A549 (cell line): Measurements from ENCODE around the gene MYO15A. TPM values are rescaled to one million over a fixed set of nuclear protein-coding genes. Genes with fewer than 3 reads are reported as not detected.

Experiments
- ATAC-seq, 2 experiments: fragments of 200-7000 bp in 1 of 2; fragments of >200 bp in 1 of 2; cut with Nextera tagmentation in 1 of 2; cut with Tn5 transposase in 1 of 2; 3 replicates each; pipeline versions ENCODE4 v1.8.0 to v1.9.1; 2018 to 2020; ENCODE audit warnings: mild to moderate bottlenecking in 1 of 2, moderate library complexity in 1 of 2
- CTCF ChIA-PET: fragments of 300-600 bp; sonication (Branson Sonifier 250); formaldehyde crosslinking; extraction: SDS; loops from one replicate; lab custom pipeline; 2021; ENCODE audit warnings: antibody characterized with exemption, inconsistent platforms; lab: Yijun Ruan, JAX
- POLR2A ChIA-PET: fragments of 350-600 bp; formaldehyde crosslinking; extraction: SDS; loops from one replicate; lab custom pipeline; 2021; ENCODE audit warnings: antibody characterized with exemption, inconsistent platforms; lab: Yijun Ruan, JAX
- DNase-seq, 2 experiments: peaks; one replicate each; pipeline versions ENCODE4 v3.0.0 to v3.0.0-alpha.2; 2011 to 2016; ENCODE audit warnings: low read depth in 1 of 2, low spot score in 1 of 2
- FAIRE-seq: peaks from 2 replicates; lab custom pipeline; 2011; peaks lifted over from hg19 to GRCh38; lab: Jason Lieb, UNC
- H3K27ac ChIP-seq, 2 experiments: fragments of >200 bp; sonication (Bioruptor Twin); formaldehyde crosslinking; 3 replicates each; pipeline ENCODE4 v1.5.1; 2016 to 2017
- H3K4me1 ChIP-seq: fragments of >200 bp; sonication (Bioruptor Twin); formaldehyde crosslinking; 3 replicates; pipeline ENCODE4 v1.6.1; 2016
- H3K4me2 ChIP-seq: fragments of >200 bp; sonication (Bioruptor Twin); formaldehyde crosslinking; 3 replicates; pipeline ENCODE4 v1.6.1; 2016
- H3K4me3 ChIP-seq: fragments of >200 bp; sonication (Bioruptor Twin); formaldehyde crosslinking; 3 replicates; pipeline ENCODE4 v1.5.1; 2016
- H3K9me3 ChIP-seq: fragments of >200 bp; sonication (Bioruptor Twin); formaldehyde crosslinking; 3 replicates; pipeline ENCODE4 v1.6.1; 2016
- BHLHE40 ChIP-seq: IDR thresholded peaks from 2 replicates; pipeline ENCODE4 v1.6.1; 2012; ENCODE audit warnings: low read depth, low read length, inconsistent platforms
- CHD2 ChIP-seq: fragments of 150-350 bp; IDR thresholded peaks from 2 replicates; pipeline ENCODE4 v1.6.1; 2014; ENCODE audit warnings: low read length; ENCODE audit not compliant: partially characterized antibody
- CHD4 ChIP-seq: fragments of 200-600 bp; sonication (generic); IDR thresholded peaks from 2 replicates; pipeline ENCODE4 v1.6.1; 2016; ENCODE audit warnings: antibody characterized with exemption, mild to moderate bottlenecking, borderline replicate concordance
- FOSL2 ChIP-seq, 2 experiments: fragments of 450-650 bp in 1 of 2; fragments of >200 bp in 1 of 2; sonication (Bioruptor Twin) in 1 of 2; formaldehyde crosslinking; IDR thresholded peaks; 2 replicates each; pipeline versions ENCODE4 v1.5.0 to v1.6.1; 2016 to 2020; ENCODE audit warnings: mild to moderate bottlenecking in 1 of 2, moderate library complexity in 1 of 2
- HEYL ChIP-seq: fragments of 250-450 bp; sonication (Bioruptor Pico); IDR thresholded peaks from 2 replicates; pipeline ENCODE4 v1.8.0; 2021; ENCODE audit warnings: mild to moderate bottlenecking, moderate library complexity
- HOXB5 ChIP-seq: fragments of 250-450 bp; sonication (Bioruptor Pico); IDR thresholded peaks from 2 replicates; pipeline ENCODE4 v1.5.0; 2020; ENCODE audit warnings: mild to moderate bottlenecking, moderate library complexity
- JUN ChIP-seq, 2 experiments: fragments of >200 bp; sonication (Bioruptor Twin); formaldehyde crosslinking; IDR thresholded peaks; 2 replicates in 1 of 2; 3 replicates in 1 of 2; pipeline ENCODE4 v1.6.1; 2016 to 2017
- JUNB ChIP-seq: fragments of >200 bp; sonication (Bioruptor Twin); formaldehyde crosslinking; IDR thresholded peaks from 2 replicates; pipeline ENCODE4 v1.6.1; 2016
- MAFK ChIP-seq: fragments of 450-650 bp; IDR thresholded peaks from 2 replicates; pipeline ENCODE4 v1.6.1; 2014; ENCODE audit not compliant: partially characterized antibody
- MYC ChIP-seq: IDR thresholded peaks from 2 replicates; pipeline ENCODE4 v1.6.1; 2012; ENCODE audit warnings: mild to moderate bottlenecking, inconsistent platforms, low read length, improper control_type of control experiment, borderline replicate concordance
- NFE2L2 ChIP-seq: fragments of 150-350 bp; conservative IDR thresholded peaks from 2 replicates; pipeline ENCODE4 v1.6.1; 2014; ENCODE audit warnings: low read length
- NPAS2 ChIP-seq: fragments of 250-450 bp; sonication (Bioruptor Pico); IDR thresholded peaks from 2 replicates; pipeline ENCODE4 v1.8.0; 2022; ENCODE audit warnings: mild to moderate bottlenecking, moderate library complexity, borderline replicate concordance
- RARB ChIP-seq: fragments of 250-450 bp; sonication (Bioruptor Pico); IDR thresholded peaks from 2 replicates; pipeline ENCODE4 v1.8.0; 2021; ENCODE audit warnings: mild to moderate bottlenecking, moderate library complexity
- RFX5 ChIP-seq: fragments of 450-650 bp; IDR thresholded peaks from 2 replicates; pipeline ENCODE4 v1.7.1; 2014; ENCODE audit warnings: antibody characterized with exemption, mild to moderate bottlenecking, moderate library complexity
- SREBF2 ChIP-seq: fragments of 450-650 bp; IDR thresholded peaks from 2 replicates; pipeline ENCODE4 v1.6.1; 2014; ENCODE audit warnings: mild to moderate bottlenecking, moderate library complexity
- ZC3H11A ChIP-seq: fragments of 450-650 bp; IDR thresholded peaks from 2 replicates; pipeline ENCODE4 v1.6.1; 2014; ENCODE audit warnings: antibody characterized with exemption, mild to moderate bottlenecking
- ZNF302 ChIP-seq: fragments of 250-450 bp; sonication (Bioruptor Pico); IDR thresholded peaks from 2 replicates; pipeline ENCODE4 v1.9.0; 2021; ENCODE audit warnings: inconsistent platforms, mild to moderate bottlenecking, moderate library complexity
- WGBS: methylation state at CpG from one replicate; pipeline ENCODE4 v1.1.6; 2017; ENCODE audit errors: missing lambda C conversion rate; 5-methylcytosine and 5-hydroxymethylcytosine counted together
- polyA plus RNA-seq, 4 experiments: library from polyadenylated mRNA; depleted of rRNA in 3 of 4; stranded (reverse); fragments of >200 nt; fragmentation: RNase III in 1 of 4; extraction: RNeasy Plus Mini Kit Qiagen cat#74134 plus additional on column Dnase treatment in 1 of 4; gene quantifications; 2 replicates in 3 of 4; 3 replicates in 1 of 4; pipeline ENCODE4 v1.2.3, GENCODE V29; 2011 to 2017
- TF ChIP-seq, protein P1 (sequence below): fragments of >200 bp; sonication (Bioruptor Twin); formaldehyde crosslinking; IDR thresholded peaks from 3 replicates; pipeline ENCODE4 v1.6.1; 2016
- TF ChIP-seq, protein P2 (sequence below): fragments of 250-450 bp; sonication (Bioruptor Pico); IDR thresholded peaks from 2 replicates; pipeline ENCODE4 v1.5.0; 2021; ENCODE audit warnings: mild to moderate bottlenecking, moderate library complexity, borderline replicate concordance
- TF ChIP-seq, protein P3 (sequence below): IDR thresholded peaks from 2 replicates; pipeline ENCODE4 v1.6.1; 2012
- TF ChIP-seq, protein P4 (sequence below): fragments of >200 bp; sonication (Bioruptor Twin); formaldehyde crosslinking; IDR thresholded peaks from 2 replicates; pipeline ENCODE4 v1.6.1; 2016
- TF ChIP-seq, protein P5 (sequence below): IDR thresholded peaks from 2 replicates; pipeline ENCODE4 v1.6.1; 2012; ENCODE audit warnings: low read depth, borderline replicate concordance
- TF ChIP-seq, protein P6 (sequence below): fragments of 150-350 bp; IDR thresholded peaks from 2 replicates; pipeline ENCODE4 v1.6.1; 2014; ENCODE audit warnings: low read depth, mild to moderate bottlenecking, low read length

The MYO15A gene
- polyA plus RNA-seq, 2 of the 4 experiments (the other 2 are of a cell fraction): 0.22 to 0.26 TPM

DNA sequence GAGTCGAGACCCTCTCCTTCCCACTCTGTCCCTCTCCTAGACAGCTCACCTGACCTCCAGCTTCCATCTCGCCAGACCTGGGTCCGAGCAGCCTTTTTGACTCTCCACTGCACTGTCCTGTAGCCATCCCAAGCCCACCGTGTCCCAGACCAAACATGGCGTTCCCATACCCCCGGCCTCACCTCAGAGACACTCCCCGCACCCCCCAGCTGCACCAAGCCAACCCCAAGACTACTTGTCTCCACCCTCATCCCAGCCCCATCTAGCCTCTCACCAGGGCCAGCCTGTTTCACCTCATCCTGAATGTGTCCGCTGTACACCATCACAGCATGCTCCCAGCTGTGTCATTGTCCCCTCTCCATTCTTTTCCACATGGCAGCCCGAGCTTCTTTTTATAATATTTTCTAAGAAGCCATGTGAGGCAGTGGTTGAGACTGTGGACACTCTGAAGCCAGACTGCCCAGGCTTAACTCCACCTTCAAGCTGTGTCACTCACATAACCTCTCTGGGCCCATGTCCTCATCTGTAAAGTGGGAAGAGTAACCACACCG, 1.5 kb downstream of the MYO15A start:
- 76% methylated on average over 10 of the region's 10 CpGs for WGBS
- no peak overlapping the region for H3K4me2 ChIP-seq
- no peak overlapping the region for H3K4me3 ChIP-seq
- H3K4me1 ChIP-seq: no peaks in the 10 kb centered on the region
- no peak for DNase-seq
- no peak overlapping the region for H3K27ac ChIP-seq
- peak in 1 of 2 experiments; percentile 6; a peak in 2 of 6 replicates for ATAC-seq
- POLR2A ChIA-PET: no interaction called here
- FAIRE-seq: no peak
- H3K9me3 ChIP-seq: no peaks in the 10 kb centered on the region
- TF ChIP-seq, protein P1, sequence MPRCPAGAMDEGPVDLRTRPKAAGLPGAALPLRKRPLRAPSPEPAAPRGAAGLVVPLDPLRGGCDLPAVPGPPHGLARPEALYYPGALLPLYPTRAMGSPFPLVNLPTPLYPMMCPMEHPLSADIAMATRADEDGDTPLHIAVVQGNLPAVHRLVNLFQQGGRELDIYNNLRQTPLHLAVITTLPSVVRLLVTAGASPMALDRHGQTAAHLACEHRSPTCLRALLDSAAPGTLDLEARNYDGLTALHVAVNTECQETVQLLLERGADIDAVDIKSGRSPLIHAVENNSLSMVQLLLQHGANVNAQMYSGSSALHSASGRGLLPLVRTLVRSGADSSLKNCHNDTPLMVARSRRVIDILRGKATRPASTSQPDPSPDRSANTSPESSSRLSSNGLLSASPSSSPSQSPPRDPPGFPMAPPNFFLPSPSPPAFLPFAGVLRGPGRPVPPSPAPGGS: no peak
- TF ChIP-seq JUN (IDR thresholded peaks at IDR 0.05): peak in 1 of 2 experiments; percentile 7; a peak in 1 of 5 replicates
- TF ChIP-seq, all 56 proteins: peak for 1
- CTCF ChIA-PET: interaction anchor here (0.9 to 2.0 kb wide), 5 partner anchors 16 to 43 kb away, joined by 3 to 11 read pairs (median 4); no protein-coding TSS in a partner anchor

DNA sequence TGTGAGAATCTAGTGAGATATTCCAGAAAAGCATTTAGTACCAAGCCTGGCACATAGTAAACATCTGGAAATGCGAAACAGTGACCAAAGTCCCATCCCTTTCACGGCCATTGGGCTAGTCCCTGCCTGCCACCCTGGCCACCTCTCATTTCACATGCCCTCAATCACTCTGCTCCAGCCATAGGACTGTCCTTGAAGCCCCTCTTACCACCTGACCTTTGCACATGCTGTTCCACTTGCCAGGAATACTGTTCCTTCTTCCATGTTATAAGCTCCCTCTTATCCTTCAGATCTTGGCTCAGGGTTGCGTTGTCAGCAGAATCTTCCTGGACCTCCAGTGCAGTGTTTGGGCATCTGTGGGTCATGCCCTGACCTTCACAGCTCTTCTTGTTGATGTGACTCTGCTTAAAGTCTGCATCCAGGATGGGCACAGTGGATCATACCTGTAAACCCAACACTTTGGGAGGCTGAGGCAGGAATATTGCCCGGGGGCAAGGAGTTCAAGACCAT, 2.1 kb downstream of the MYO15A start:
- ATAC-seq: no peak
- DNase-seq: no peak
- Histone ChIP-seq H3K4me1 (no peaks in the 10 kb centered on the region), H3K4me2 (no peak overlapping the region), H3K27ac (no peak overlapping the region), H3K9me3 (no peaks in the 10 kb centered on the region), H3K4me3 (no peak overlapping the region)
- WGBS: 63% methylated on average over 4 of the region's 4 CpGs
- FAIRE-seq: peak; percentile 54
- TF ChIP-seq MAFK (peak; percentile 95), MYC (no peak)
- POLR2A ChIA-PET: no interaction called here
- CTCF ChIA-PET: interaction anchor here (0.9 to 2.0 kb wide), 5 partner anchors 10 to 42 kb away, joined by 3 to 11 read pairs (median 6); no protein-coding TSS in a partner anchor

DNA sequence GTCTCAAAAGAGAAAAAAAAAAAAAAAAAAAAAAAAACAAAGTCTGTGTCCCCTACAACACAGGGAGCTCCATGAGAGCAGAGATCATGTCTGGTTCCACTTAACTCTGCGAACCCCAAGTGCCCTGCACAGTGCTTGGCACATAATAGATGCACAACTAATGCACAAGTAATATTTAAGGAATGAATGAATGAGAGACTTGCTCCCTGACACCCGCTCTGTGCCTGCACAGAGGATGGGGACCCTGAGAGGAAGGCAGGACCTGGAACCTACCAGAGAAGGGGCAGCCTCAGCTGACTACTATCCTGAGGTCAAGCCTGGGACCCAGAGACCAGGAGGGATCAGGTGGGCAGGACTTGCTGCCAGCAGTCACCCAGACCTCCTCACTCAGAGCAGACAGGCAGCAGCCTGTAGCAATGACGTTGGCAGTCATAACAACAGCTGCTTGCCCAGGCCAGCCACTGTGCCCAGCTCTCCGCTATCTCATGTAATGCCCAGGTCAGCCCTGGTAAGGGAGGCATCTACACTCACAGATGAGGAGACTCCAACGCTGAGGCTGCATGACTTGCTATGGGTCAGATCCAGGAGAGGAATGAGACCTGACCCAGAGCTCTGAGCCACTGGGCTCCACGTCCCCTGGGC, 2.9 kb downstream of the MYO15A start:
- TF ChIP-seq, protein P2, sequence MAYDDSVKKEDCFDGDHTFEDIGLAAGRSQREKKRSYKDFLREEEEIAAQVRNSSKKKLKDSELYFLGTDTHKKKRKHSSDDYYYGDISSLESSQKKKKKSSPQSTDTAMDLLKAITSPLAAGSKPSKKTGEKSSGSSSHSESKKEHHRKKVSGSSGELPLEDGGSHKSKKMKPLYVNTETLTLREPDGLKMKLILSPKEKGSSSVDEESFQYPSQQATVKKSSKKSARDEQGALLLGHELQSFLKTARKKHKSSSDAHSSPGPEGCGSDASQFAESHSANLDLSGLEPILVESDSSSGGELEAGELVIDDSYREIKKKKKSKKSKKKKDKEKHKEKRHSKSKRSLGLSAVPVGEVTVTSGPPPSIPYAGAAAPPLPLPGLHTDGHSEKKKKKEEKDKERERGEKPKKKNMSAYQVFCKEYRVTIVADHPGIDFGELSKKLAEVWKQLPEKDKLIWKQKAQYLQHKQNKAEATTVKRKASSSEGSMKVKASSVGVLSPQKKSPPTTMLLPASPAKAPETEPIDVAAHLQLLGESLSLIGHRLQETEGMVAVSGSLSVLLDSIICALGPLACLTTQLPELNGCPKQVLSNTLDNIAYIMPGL (CRISPR knock-in tag): no peak
- TF ChIP-seq RARB (no peak), SREBF2 (no peak), CHD4 (no peak), BHLHE40 (no peak), ZNF302 (no peak)
- TF ChIP-seq, protein P3, sequence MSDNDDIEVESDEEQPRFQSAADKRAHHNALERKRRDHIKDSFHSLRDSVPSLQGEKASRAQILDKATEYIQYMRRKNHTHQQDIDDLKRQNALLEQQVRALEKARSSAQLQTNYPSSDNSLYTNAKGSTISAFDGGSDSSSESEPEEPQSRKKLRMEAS: no peak
- TF ChIP-seq, all 56 proteins: peak for 0
- Histone ChIP-seq H3K4me2 (no peak overlapping the region), H3K4me3 (no peak overlapping the region), H3K9me3 (no peaks in the 10 kb centered on the region), H3K4me1 (no peaks in the 10 kb centered on the region), H3K27ac (no peak overlapping the region)
- POLR2A ChIA-PET: interaction anchor here (0.6 kb wide), 1 partner anchor 16 kb away, joined by 4 read pairs; no protein-coding TSS in a partner anchor
- no peak for FAIRE-seq
- DNase-seq: no peak
- 59% methylated on average over 6 of the region's 6 CpGs for WGBS
- peak; percentile 14 to 17; a peak in 4 of 6 replicates for ATAC-seq
- CTCF ChIA-PET: interaction anchor here (1.9 kb wide), 1 partner anchor 11 kb away, joined by 6 read pairs; no protein-coding TSS in a partner anchor

DNA sequence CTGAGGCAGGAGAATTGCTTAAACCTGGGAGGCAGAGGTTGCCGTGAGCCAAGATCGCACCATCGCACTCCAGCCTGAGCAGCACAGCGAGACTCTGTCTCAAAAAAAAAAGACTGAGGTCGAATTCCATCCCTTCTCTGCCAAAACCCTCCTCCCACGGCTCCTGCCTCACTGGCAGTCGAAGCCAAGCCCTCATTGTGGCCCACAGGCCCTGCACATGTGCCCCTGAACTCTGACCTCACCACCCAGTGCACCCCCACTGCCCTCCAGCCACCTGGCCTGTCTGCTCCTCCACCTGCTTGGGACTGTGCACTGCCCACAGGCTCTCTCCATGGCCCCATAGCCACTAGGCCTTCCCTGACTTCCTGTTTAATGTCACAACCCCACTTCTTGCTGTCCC, 7.0 kb downstream of the MYO15A start:
- DNase-seq (no peak), FAIRE-seq (no peak), ATAC-seq (no peak)
- H3K27ac ChIP-seq: no peak overlapping the region
- H3K9me3 ChIP-seq: peaks cover 3% of the 10 kb centered on the region; the same call in 2 of the 3 replicates
- POLR2A ChIA-PET: no interaction called here
- WGBS: 67% methylated on average over 7 of the region's 7 CpGs
- CTCF ChIA-PET: interaction anchor here (1.0 kb wide), 1 partner anchor 103 kb away, joined by 4 read pairs; no protein-coding TSS in a partner anchor
- no peak overlapping the region for H3K4me2 ChIP-seq
- no peak for TF ChIP-seq HEYL (CRISPR knock-in tag)
- TF ChIP-seq JUNB: no peak
- TF ChIP-seq RFX5: no peak
- TF ChIP-seq, protein P4, sequence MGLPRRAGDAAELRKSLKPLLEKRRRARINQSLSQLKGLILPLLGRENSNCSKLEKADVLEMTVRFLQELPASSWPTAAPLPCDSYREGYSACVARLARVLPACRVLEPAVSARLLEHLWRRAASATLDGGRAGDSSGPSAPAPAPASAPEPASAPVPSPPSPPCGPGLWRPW: no peak
- TF ChIP-seq, protein P5, sequence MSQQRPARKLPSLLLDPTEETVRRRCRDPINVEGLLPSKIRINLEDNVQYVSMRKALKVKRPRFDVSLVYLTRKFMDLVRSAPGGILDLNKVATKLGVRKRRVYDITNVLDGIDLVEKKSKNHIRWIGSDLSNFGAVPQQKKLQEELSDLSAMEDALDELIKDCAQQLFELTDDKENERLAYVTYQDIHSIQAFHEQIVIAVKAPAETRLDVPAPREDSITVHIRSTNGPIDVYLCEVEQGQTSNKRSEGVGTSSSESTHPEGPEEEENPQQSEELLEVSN: no peak
- TF ChIP-seq CHD4: no peak
- TF ChIP-seq HOXB5: no peak
- TF ChIP-seq, protein P6, sequence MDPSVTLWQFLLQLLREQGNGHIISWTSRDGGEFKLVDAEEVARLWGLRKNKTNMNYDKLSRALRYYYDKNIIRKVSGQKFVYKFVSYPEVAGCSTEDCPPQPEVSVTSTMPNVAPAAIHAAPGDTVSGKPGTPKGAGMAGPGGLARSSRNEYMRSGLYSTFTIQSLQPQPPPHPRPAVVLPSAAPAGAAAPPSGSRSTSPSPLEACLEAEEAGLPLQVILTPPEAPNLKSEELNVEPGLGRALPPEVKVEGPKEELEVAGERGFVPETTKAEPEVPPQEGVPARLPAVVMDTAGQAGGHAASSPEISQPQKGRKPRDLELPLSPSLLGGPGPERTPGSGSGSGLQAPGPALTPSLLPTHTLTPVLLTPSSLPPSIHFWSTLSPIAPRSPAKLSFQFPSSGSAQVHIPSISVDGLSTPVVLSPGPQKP: no peak
- no peak for TF ChIP-seq NPAS2 (CRISPR knock-in tag)
- no peak for TF ChIP-seq CHD2
- no peak for TF ChIP-seq SREBF2
- TF ChIP-seq NFE2L2: no peak
- TF ChIP-seq FOSL2 (IDR thresholded peaks at IDR 0.05): no peak
- TF ChIP-seq FOSL2 (CRISPR knock-in tag; IDR thresholded peaks at IDR 0.05): no peak
- TF ChIP-seq ZC3H11A: no peak
- no peaks in the 10 kb centered on the region for H3K4me1 ChIP-seq
- H3K4me3 ChIP-seq: no peak overlapping the region
